Stimulated activated naive CD8-positive, alpha-beta T cell treated with anti-CD3 and anti-CD28 coated beads, Interleukin-15, Interleukin-2, amounts not matched to agents 100 ng/mL and 50 ng/mL, for 24 hours (primary cell): ENCODE measurements around the gene KLHL13.
"Not testable (repeated sequence)": the region's sequence is repeated elsewhere in the genome, so short reads cannot be mapped to it uniquely, and the experiment has no call there.

Source experiments
- H3K27ac Mint-ChIP-seq: one replicate; pipeline ENCODE4 v1.8.0; 2021; ENCODE audit warnings: mild to moderate bottlenecking, mixed read lengths
- H3K27me3 Mint-ChIP-seq: one replicate; pipeline ENCODE4 v1.8.0; 2021; ENCODE audit warnings: mixed read lengths
- H3K36me3 Mint-ChIP-seq: one replicate; pipeline ENCODE4 v1.8.0; 2021; ENCODE audit warnings: low read depth, mixed read lengths
- H3K4me1 Mint-ChIP-seq: one replicate; pipeline ENCODE4 v1.8.0; 2021; ENCODE audit warnings: low read depth, mixed read lengths
- H3K4me3 Mint-ChIP-seq: one replicate; pipeline ENCODE4 v1.8.0; 2021; ENCODE audit warnings: mild to moderate bottlenecking, mixed read lengths
- H3K9me3 Mint-ChIP-seq: one replicate; pipeline ENCODE4 v1.8.0; 2021; ENCODE audit warnings: mixed read lengths

KLHL13 gene

DNA sequence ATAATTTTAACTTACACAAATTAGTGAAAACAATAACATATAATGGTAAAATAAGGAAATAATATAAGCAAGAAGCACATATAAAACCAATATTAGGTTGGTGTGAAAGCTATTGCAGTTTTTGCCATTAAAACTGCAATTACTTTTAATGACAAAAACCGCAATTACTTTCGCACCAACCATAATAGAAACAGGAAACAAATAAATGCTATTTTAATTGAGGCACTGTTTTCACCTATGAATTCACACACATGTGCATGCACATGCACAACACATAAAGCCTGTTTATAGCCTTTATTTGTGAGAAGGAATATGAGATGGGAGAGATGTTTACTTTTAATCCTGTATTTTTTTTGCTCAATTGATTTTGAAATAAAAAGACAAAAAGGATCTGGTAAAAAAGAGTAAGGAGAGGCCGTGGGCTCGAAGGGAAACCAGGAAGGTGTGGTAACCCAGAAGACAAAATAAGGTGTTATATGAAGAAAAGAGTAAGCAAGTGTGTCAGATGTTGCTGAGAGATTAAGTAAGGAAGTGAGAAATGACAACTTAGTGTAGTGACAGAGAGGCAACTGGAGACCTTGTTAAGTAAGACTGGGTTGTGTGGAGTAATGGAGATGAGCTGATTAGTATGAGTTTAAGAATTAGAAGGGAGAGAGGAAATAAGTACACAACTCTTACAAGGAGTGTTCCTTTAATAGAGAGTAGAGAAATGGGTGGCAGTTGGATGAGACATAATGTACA, 69.0 kb downstream of the KLHL13 start:
- no peaks in the 10 kb centered on the region for H3K27me3 Mint-ChIP-seq
- H3K4me1 Mint-ChIP-seq = no peaks in the 10 kb centered on the region
- no peaks in the 10 kb centered on the region for H3K9me3 Mint-ChIP-seq
- H3K4me3 Mint-ChIP-seq = no peak overlapping the region
- H3K36me3 Mint-ChIP-seq = no peaks in the 10 kb centered on the region
- H3K27ac Mint-ChIP-seq = no peak overlapping the region

DNA sequence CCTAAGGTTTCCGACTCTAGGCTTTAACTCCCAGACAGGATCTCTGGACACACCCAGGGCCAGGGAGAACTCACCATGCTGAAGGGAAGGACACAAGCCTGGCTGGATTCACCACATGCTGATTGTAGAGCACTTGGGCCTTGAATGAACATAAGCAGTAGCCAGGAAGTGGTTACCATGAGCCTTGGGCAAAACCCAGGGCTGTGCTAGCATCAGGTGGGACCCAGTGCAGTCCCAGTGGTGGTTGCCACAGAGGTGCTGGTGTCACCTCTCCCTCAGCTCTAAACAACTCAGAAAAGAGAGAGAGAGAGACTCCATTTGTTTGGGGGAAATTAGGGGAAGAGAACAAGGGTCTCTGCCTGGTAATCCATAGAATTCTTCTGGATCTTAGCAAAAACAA, 77.0 kb downstream of the KLHL13 start:
- Mint-ChIP-seq H3K27ac (no peak overlapping the region), H3K4me1 (no peaks in the 10 kb centered on the region), H3K36me3 (no peaks in the 10 kb centered on the region), H3K4me3 (no peak overlapping the region), H3K27me3 (no peaks in the 10 kb centered on the region), H3K9me3 (peaks cover 6% of the 10 kb centered on the region)

DNA sequence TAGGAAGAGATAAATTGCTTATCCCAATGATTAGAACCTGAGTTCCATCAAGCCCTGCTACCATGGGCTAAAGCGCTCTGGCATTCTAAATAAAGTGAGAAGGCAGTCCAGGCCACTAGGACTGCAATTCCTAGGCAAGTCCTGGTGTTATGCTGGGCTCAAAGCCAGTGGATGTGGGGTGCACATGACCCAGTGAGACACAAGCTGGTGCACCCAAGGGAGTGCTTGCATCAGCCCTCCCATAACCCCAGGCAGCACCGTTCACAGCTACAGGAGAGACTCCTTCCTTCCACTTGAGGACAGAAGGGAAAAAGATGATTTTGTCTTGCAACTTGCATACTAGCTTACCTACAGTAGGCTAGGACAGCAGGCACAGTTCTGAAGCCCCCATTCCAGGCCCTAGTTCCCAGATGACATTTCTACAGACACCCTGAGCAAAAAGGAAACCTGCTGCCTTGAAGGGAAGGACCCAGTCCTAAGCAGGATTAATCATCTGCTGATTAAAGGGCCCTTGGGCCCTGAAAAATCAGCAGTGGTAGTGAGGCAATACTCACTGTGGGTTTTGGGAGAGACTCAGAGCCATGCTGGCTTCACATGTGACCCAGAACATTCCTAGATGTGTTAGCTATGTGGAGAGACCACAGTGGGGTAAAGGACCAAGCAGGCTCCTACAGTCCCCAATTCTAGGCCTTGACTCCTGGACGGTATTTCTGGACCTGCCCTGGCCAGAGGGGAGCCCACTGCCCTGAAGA, 77.8 kb downstream of the KLHL13 start:
- no peaks in the 10 kb centered on the region for H3K36me3 Mint-ChIP-seq
- no peaks in the 10 kb centered on the region for H3K27me3 Mint-ChIP-seq
- no peak overlapping the region for H3K4me3 Mint-ChIP-seq
- no peak overlapping the region for H3K27ac Mint-ChIP-seq
- H3K9me3 Mint-ChIP-seq = peaks cover 6% of the 10 kb centered on the region
- no peaks in the 10 kb centered on the region for H3K4me1 Mint-ChIP-seq

DNA sequence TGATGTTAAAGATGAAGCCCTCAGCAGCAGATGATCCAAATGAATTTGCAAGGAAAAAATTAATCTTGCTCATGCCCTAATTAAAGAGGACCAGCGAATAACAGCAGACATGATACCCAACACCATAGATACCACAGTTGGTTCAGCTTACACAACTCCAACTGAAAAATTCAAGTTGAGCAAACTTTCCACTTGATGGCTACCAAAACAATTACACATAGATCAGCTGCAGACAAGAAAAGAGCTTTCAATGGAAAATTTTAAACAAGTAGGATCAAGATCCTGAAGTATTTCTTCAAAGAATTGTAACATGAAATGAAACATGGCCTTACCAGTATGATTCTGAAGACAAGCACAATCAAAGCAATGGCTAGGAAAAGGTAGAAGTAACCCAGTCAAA, 90.0 kb downstream of the KLHL13 start:
- no peak overlapping the region for H3K4me3 Mint-ChIP-seq
- no peaks in the 10 kb centered on the region for H3K4me1 Mint-ChIP-seq
- no peaks in the 10 kb centered on the region for H3K27me3 Mint-ChIP-seq
- H3K9me3 Mint-ChIP-seq = no peaks in the 10 kb centered on the region
- no peak overlapping the region for H3K27ac Mint-ChIP-seq
- H3K36me3 Mint-ChIP-seq = no peaks in the 10 kb centered on the region

DNA sequence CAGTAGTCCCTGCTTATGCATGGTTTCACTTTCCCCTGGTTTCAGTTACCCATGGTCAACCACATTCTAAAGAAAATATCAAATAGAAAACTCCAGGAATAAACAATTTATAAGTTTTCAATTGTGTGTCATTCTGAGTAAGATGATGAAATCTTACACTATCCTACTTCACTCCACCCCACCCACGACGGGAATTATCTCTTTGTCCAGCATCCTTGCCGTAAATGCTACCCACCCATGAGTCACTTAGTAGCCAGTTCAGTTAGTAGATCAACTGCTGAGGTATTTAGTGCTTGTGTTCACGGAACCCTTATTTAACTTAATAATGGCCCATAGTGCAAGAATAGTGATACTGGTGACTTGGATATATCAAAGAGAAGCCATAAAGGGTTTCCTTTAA, 91.4 kb downstream of the KLHL13 start:
- H3K4me3 Mint-ChIP-seq = no peak overlapping the region
- no peak overlapping the region for H3K27ac Mint-ChIP-seq
- no peaks in the 10 kb centered on the region for H3K36me3 Mint-ChIP-seq
- H3K27me3 Mint-ChIP-seq = no peaks in the 10 kb centered on the region
- no peaks in the 10 kb centered on the region for H3K4me1 Mint-ChIP-seq
- no peaks in the 10 kb centered on the region for H3K9me3 Mint-ChIP-seq

DNA sequence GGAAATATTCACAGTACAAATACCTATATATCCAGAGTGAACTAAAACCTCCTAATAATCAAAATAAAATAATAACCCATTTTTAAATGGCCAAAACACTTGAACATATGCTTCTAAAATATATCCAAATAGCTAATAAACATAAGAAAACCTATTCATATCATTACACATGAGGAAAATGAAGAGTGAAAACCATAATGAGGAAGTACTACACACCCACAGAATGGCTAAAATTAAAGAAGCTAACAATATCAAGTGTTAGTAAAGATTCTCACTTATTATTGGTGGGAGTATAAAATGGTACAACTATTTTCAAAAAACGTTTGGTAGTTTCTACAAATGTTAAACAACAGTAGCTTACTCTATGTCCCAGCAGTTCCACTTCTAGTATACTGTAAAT, 92.1 kb downstream of the KLHL13 start:
- no peaks in the 10 kb centered on the region for H3K27me3 Mint-ChIP-seq
- no peaks in the 10 kb centered on the region for H3K9me3 Mint-ChIP-seq
- H3K4me3 Mint-ChIP-seq = no peak overlapping the region
- H3K4me1 Mint-ChIP-seq = no peaks in the 10 kb centered on the region
- H3K36me3 Mint-ChIP-seq = no peaks in the 10 kb centered on the region
- no peak overlapping the region for H3K27ac Mint-ChIP-seq

DNA sequence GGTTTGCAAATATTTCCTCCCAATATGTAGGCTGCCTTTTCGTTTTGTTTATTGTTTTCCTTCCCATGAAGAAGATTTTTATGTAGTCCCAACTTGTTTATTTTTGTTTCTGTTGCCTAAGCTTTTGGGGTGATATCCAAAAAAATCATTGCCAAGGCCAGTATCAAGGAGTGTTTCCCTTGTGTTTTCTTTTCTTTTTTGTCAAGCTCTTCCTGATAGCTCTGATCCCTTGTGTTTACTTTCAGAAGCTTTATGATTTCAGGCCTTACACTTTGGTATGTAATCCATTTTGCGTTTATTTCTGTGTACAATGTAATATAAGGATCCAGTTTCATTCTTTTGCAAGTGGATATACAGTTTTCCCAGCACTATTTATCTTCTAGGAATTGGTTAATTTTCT, 93.9 kb downstream of the KLHL13 start:
- Mint-ChIP-seq H3K27me3 (no peaks in the 10 kb centered on the region), H3K4me3 (no peak overlapping the region), H3K36me3 (no peaks in the 10 kb centered on the region), H3K27ac (no peak overlapping the region), H3K4me1 (no peaks in the 10 kb centered on the region), H3K9me3 (no peaks in the 10 kb centered on the region)

DNA sequence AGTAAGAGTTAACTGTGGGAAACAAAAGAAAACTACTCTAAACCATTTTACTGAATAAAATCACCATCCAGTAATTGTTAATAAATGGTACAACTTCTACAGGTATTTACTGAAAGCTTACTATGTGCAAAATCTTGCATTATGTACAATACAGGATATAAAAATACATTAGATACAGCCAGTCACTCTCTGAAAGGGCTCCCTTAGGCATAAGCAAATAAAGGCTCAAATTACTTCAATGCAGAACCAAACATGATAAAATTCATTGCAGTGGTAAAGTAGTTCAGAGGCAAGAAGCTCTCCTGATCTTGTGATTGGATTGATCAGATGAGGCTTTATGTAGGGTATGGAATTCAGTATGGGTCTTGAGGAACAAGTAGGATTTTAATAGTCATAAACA, 100.2 kb downstream of the KLHL13 start:
- no peaks in the 10 kb centered on the region for H3K36me3 Mint-ChIP-seq

DNA sequence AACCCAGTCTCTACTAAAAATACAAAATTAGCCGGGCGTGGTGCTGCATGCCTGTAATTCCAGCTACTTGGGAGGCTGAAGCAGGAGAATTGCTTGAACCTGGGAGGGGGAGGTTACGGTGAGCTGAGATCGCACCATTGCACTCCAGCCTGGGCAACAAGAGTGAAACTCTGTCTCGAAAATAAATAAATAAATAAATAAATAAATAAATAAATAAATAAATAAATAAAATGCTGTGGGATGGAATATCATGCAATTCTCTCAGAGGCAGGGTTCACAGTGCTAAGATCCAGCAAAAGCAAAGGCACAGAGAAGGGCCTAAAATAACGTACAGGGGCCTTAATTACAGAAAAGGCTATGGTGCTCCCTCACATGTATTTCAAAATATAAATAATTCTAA, 114.2 kb downstream of the KLHL13 start:
- H3K9me3 Mint-ChIP-seq, H3K4me1 Mint-ChIP-seq, H3K4me3 Mint-ChIP-seq, H3K27ac Mint-ChIP-seq, H3K27me3 Mint-ChIP-seq, H3K36me3 Mint-ChIP-seq: not testable (repeated sequence)

More for the DNA sequence above, 100.2 kb downstream of the KLHL13 start:
- Mint-ChIP-seq H3K27me3 (no peaks in the 10 kb centered on the region), H3K9me3 (peaks cover 5% of the 10 kb centered on the region), H3K4me1 (no peaks in the 10 kb centered on the region), H3K27ac (no peak overlapping the region), H3K4me3 (no peak overlapping the region)

DNA sequence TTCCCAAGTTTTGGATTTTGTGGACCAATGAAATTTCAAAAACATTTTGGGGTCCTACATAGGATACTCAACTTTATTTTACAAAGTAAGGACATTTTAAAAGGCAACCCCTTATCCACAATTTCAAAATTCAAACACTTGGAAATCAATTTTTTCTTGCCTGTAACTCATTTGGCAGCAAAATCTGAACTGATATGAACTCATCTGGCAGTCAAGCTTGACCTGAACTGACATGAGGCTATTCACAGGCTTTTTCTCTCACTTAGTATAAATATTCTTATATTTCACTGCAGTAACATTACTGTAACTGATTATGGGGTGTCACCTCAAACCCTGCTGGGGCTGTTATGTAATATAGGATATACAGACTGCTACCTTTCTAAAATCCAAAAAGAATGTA, 116.1 kb downstream of the KLHL13 start:
- no peak overlapping the region for H3K4me3 Mint-ChIP-seq
- H3K27me3 Mint-ChIP-seq = no peaks in the 10 kb centered on the region
- no peaks in the 10 kb centered on the region for H3K9me3 Mint-ChIP-seq
- H3K4me1 Mint-ChIP-seq = no peaks in the 10 kb centered on the region
- H3K36me3 Mint-ChIP-seq = no peaks in the 10 kb centered on the region
- no peak overlapping the region for H3K27ac Mint-ChIP-seq

DNA sequence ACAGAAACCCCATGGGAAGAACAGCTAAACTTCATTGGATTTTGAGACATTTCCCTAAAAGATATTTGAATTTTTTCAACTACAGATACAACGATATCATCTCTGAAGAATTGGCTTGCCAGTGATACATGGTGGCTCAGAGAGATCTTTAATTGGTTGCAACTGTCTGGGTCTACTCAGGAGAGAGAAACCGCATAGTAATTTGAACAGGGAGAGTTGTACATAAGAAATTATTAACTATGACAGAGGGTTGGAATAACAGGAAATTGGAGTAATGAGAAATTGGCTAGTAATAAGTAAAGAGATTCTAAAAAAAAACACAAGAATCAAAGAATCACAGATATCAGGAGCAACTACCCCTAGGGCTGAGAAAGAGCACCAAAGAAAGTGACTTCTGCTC, 118.4 kb downstream of the KLHL13 start:
- Mint-ChIP-seq H3K4me3 (no peak overlapping the region), H3K27ac (no peak overlapping the region), H3K36me3 (no peaks in the 10 kb centered on the region), H3K9me3 (no peaks in the 10 kb centered on the region), H3K4me1 (no peaks in the 10 kb centered on the region), H3K27me3 (no peaks in the 10 kb centered on the region)

DNA sequence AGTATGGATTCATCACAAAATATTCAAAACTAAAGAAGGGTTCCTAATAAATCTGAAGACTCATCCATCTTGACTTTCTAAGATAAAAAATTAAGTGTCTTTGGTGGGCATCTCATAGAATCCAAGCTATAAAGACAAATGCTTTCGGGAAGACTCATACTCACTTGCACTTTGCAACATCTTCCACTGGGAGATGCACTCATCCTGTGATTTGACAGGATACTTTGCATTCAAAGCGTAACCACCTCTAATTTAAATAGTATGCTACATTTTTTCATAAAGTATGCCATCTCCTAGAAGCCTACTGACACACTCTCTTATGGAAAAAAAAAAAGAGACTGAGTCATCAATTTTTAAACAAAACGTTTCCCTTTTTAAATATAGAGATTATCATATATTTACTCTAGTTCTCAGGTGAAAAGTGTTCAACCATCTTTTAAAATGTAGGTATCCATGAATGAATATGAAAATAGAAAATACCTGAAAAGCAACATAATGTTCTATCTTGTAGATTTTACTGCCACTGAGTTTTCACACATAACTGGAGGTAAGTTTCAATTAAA, 119.6 kb downstream of the KLHL13 start:
- no peaks in the 10 kb centered on the region for H3K36me3 Mint-ChIP-seq
- H3K9me3 Mint-ChIP-seq = no peaks in the 10 kb centered on the region
- no peaks in the 10 kb centered on the region for H3K27me3 Mint-ChIP-seq
- H3K4me1 Mint-ChIP-seq = no peaks in the 10 kb centered on the region
- H3K27ac Mint-ChIP-seq = no peak overlapping the region
- no peak overlapping the region for H3K4me3 Mint-ChIP-seq

DNA sequence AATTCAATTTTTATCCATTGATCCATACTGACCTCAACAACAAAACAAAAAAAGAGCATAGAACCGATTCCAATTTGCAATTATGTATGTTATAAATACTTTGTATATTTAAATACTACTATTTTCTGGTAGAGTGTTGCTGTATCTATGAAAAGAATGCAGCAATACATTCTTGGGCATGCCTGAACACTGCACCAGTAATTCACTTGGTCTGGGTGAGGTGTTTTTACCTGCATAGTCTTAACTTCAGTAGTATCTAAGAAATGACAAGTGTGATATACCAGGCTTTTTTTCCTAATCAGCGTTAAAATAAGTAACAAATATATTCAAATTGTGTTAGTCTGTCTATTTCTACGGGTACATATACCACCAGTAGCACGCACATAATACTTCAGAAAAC, 120.2 kb downstream of the KLHL13 start:
- no peak overlapping the region for H3K27ac Mint-ChIP-seq
- H3K36me3 Mint-ChIP-seq = no peaks in the 10 kb centered on the region
- no peaks in the 10 kb centered on the region for H3K4me1 Mint-ChIP-seq
- no peak overlapping the region for H3K4me3 Mint-ChIP-seq
- H3K27me3 Mint-ChIP-seq = no peaks in the 10 kb centered on the region
- H3K9me3 Mint-ChIP-seq = no peaks in the 10 kb centered on the region

DNA sequence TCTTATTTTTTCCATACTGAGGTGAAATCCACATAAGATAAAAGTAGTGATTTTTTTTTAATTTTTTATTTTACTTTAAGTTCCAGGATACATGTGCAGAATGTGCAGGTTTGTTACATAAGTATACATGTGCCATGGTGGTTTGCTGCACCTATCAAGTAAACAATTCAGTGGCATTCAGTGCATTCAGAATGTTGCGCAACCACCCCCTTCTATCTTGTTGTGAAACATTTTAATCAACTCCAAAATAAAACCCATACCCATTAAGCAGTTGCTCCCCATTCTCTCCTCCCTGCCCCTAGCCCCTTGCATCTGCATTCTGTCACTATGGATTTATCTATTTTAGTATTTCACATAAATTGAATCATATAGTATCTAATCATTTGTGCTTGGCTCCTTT, 121.2 kb downstream of the KLHL13 start:
- Mint-ChIP-seq H3K27ac (no peak overlapping the region), H3K4me3 (no peak overlapping the region), H3K9me3 (no peaks in the 10 kb centered on the region), H3K4me1 (no peaks in the 10 kb centered on the region), H3K36me3 (no peaks in the 10 kb centered on the region), H3K27me3 (no peaks in the 10 kb centered on the region)

DNA sequence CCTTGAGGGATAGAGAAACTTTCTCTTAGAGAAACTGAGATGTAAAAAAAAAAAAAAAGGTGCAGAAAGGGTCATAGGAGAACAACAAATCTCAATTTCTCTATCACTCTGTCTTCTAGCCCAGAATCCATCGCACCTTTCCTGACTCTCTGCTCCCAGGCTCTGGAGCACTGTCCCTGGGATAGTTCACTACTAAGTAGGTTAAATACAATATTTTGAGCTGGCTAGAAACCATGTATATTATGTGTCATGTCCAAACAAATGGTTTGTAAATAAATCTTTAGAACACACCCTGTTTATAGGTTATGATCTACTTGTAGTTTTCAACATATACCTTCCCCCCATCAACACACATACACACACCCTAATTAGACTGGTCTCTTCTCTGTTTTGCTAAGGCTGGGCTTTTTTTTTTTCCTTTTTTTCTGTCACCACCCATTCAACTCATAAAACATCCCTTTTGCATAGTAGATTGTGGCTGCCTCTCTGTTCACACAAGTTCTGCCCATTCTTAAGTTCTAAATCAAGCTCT, 124.4 kb downstream of the KLHL13 start:
- Mint-ChIP-seq H3K27ac (no peak overlapping the region), H3K4me1 (no peaks in the 10 kb centered on the region), H3K36me3 (no peaks in the 10 kb centered on the region), H3K9me3 (no peaks in the 10 kb centered on the region), H3K27me3 (no peaks in the 10 kb centered on the region), H3K4me3 (no peak overlapping the region)
